SK-N-SH (cell line): ENCODE data around the gene RBMS3. TPM values are rescaled to one million over a fixed set of nuclear protein-coding genes. Genes with fewer than 3 reads are reported as not detected.

ENCODE experiments used
- CTCF ChIA-PET: fragments of 300-600, 350-600 bp; formaldehyde crosslinking; extraction: SDS; loops from one replicate; lab custom pipeline; 2021; lab: Yijun Ruan, JAX
- POLR2A ChIA-PET: fragments of 350-600 bp; sonication (Branson Sonifier 250); formaldehyde crosslinking; extraction: SDS; loops from one replicate; lab custom pipeline; 2020; ENCODE audit warnings: antibody characterized with exemption, inconsistent platforms; lab: Yijun Ruan, JAX
- DNase-seq: peaks from one replicate; pipeline ENCODE4 v3.0.0; 2012
- H2AFZ ChIP-seq: fragments of 200-600 bp; sonication (generic); 2 replicates; pipeline ENCODE4 v1.8.1; 2016; ENCODE audit warnings: antibody characterized with exemption, mild to moderate bottlenecking, low read depth
- H3F3A ChIP-seq: fragments of 200-600 bp; sonication (generic); replicated peaks from 2 replicates; pipeline ENCODE3; 2016; ENCODE audit warnings: antibody characterized with exemption, mild to moderate bottlenecking; ENCODE audit not compliant: insufficient read depth
- H3K27ac ChIP-seq, 2 experiments: fragments of 200-500 bp in 1 of 2; fragments of 200-600 bp in 1 of 2; sonication (Bioruptor generic) in 1 of 2; sonication (generic), shearing (Covaris generic) in 1 of 2; 2 replicates each; pipeline versions ENCODE4 v1.5.1 to v1.6.1; 2014 to 2016; ENCODE audit warnings: low read depth in 2 of 2, inconsistent platforms in 1 of 2, low read length in 1 of 2, mild to moderate bottlenecking in 1 of 2, mixed read lengths in 1 of 2
- H3K27me3 ChIP-seq: fragments of 200-600 bp; sonication (generic), shearing (Covaris generic); 2 replicates; pipeline ENCODE4 v1.6.1; 2016; ENCODE audit warnings: mixed run types; ENCODE audit not compliant: insufficient read depth
- H3K36me3 ChIP-seq, 2 experiments: fragments of 200-500 bp in 1 of 2; fragments of 200-600 bp in 1 of 2; sonication (Bioruptor generic) in 1 of 2; sonication (generic) in 1 of 2; replicated peaks in 1 of 2; 2 replicates each; pipeline versions ENCODE3 to v1.5.1; 2014 to 2016; ENCODE audit warnings: low read length in 1 of 2, mild to moderate bottlenecking in 1 of 2; ENCODE audit not compliant: insufficient read depth in 2 of 2, control insufficient read depth in 1 of 2
- H3K4me1 ChIP-seq, 2 experiments: fragments of 200-500 bp in 1 of 2; fragments of 200-600 bp in 1 of 2; sonication (Bioruptor generic) in 1 of 2; sonication (generic), shearing (Covaris generic) in 1 of 2; 2 replicates each; pipeline versions ENCODE4 v1.5.1 to v1.6.1; 2014 to 2016; ENCODE audit warnings: low read depth in 1 of 2, low read length in 1 of 2, mixed run types in 1 of 2; ENCODE audit not compliant: insufficient read depth in 2 of 2, control insufficient read depth in 1 of 2
- H3K4me2 ChIP-seq: fragments of 200-600 bp; sonication (generic), shearing (Covaris generic); 2 replicates; pipeline ENCODE4 v1.6.1; 2017; ENCODE audit warnings: mixed run types
- H3K4me3 ChIP-seq, 2 experiments: fragments of 200-500 bp in 1 of 2; fragments of 200-600 bp in 1 of 2; sonication (Bioruptor generic) in 1 of 2; sonication (generic), shearing (Covaris generic) in 1 of 2; 2 replicates each; pipeline versions ENCODE4 v1.5.1 to v1.8.1; 2014 to 2016; ENCODE audit warnings: low read depth in 2 of 2, inconsistent platforms in 1 of 2, low read length in 1 of 2, mild to moderate bottlenecking in 1 of 2, mixed read lengths in 1 of 2, moderate library complexity in 1 of 2
- H3K79me2 ChIP-seq: fragments of 200-600 bp; sonication (generic); 2 replicates; pipeline ENCODE4 v1.8.1; 2017; ENCODE audit warnings: mild to moderate bottlenecking; ENCODE audit not compliant: insufficient read depth
- H3K9ac ChIP-seq: fragments of 200-600 bp; sonication (generic); 2 replicates; pipeline ENCODE4 v1.6.1; 2017; ENCODE audit warnings: mixed run types
- H3K9me2 ChIP-seq: fragments of 200-600 bp; sonication (generic); 2 replicates; pipeline ENCODE4 v1.6.1; 2017; ENCODE audit warnings: mixed run types
- H3K9me3 ChIP-seq: fragments of 200-600 bp; sonication (generic); 2 replicates; pipeline ENCODE4 v1.6.1; 2017; ENCODE audit warnings: mixed run types, mild to moderate bottlenecking, moderate library complexity
- H4K20me1 ChIP-seq: fragments of 200-600 bp; sonication (generic); 2 replicates; pipeline ENCODE4 v1.6.1; 2017; ENCODE audit warnings: mild to moderate bottlenecking, mixed run types; ENCODE audit not compliant: insufficient read depth
- EP300 ChIP-seq, 2 experiments: IDR thresholded peaks; 2 replicates each; pipeline versions ENCODE4 v1.4.0 to v1.6.1; 2012; ENCODE audit warnings: borderline replicate concordance in 1 of 2, low read depth in 1 of 2, low read length in 1 of 2
- FOSL2 ChIP-seq: IDR thresholded peaks from 2 replicates; pipeline ENCODE4 v1.4.0; 2012; ENCODE audit warnings: low read depth, mild to moderate bottlenecking, moderate library complexity, borderline replicate concordance
- FOXJ3 ChIP-seq: sonication (generic); formaldehyde crosslinking; IDR thresholded peaks from 2 replicates; pipeline ENCODE4 v1.5.1; 2020; ENCODE audit warnings: mild to moderate bottlenecking, missing genetic modification reagents
- FOXM1 ChIP-seq: IDR thresholded peaks from 2 replicates; pipeline ENCODE4 v1.4.0; 2012; ENCODE audit warnings: low read depth, mild to moderate bottlenecking
- MAX ChIP-seq: IDR thresholded peaks from 2 replicates; pipeline ENCODE4 v1.4.0; 2012; ENCODE audit warnings: low read depth
- MEF2A ChIP-seq: IDR thresholded peaks from 2 replicates; pipeline ENCODE4 v1.4.0; 2012; ENCODE audit warnings: low read depth, borderline replicate concordance
- MXI1 ChIP-seq: IDR thresholded peaks from 2 replicates; pipeline ENCODE4 v1.6.1; 2012; ENCODE audit warnings: mild to moderate bottlenecking, low read depth, low read length, improper control_type of control experiment
- NFIC ChIP-seq: IDR thresholded peaks from 2 replicates; pipeline ENCODE4 v1.4.0; 2012; ENCODE audit warnings: borderline replicate concordance
- NRF1 ChIP-seq: IDR thresholded peaks from 2 replicates; pipeline ENCODE4 v1.6.1; 2012; ENCODE audit warnings: low read depth, mild to moderate bottlenecking, low read length
- RAD21 ChIP-seq: IDR thresholded peaks from 2 replicates; pipeline ENCODE4 v1.6.1; 2012; ENCODE audit warnings: mild to moderate bottlenecking, low read length
- RCOR1 ChIP-seq: fragments of 150-350 bp; IDR thresholded peaks from 2 replicates; pipeline ENCODE4 v1.6.1; 2017; ENCODE audit warnings: antibody characterized with exemption, low read length
- RFX5 ChIP-seq: IDR thresholded peaks from 2 replicates; pipeline ENCODE4 v1.6.1; 2012; ENCODE audit warnings: mild to moderate bottlenecking, improper control_type of control experiment, low read length
- RXRA ChIP-seq: IDR thresholded peaks from 2 replicates; pipeline ENCODE4 v1.4.0; 2012; ENCODE audit warnings: low read depth, mild to moderate bottlenecking, borderline replicate concordance
- SMC3 ChIP-seq: IDR thresholded peaks from 2 replicates; pipeline ENCODE4 v1.6.1; 2012; ENCODE audit warnings: low read depth, low read length, improper control_type of control experiment
- TAF1 ChIP-seq: IDR thresholded peaks from 2 replicates; pipeline ENCODE4 v1.6.1; 2012; ENCODE audit warnings: low read depth, mild to moderate bottlenecking, low read length, moderate library complexity, borderline replicate concordance
- TCF12 ChIP-seq: IDR thresholded peaks from 2 replicates; pipeline ENCODE4 v1.4.0; 2012
- TEAD4 ChIP-seq: IDR thresholded peaks from 2 replicates; pipeline ENCODE4 v1.4.0; 2012; ENCODE audit warnings: mild to moderate bottlenecking, borderline replicate concordance; ENCODE audit not compliant: insufficient read depth
- USF1 ChIP-seq: IDR thresholded peaks from 2 replicates; pipeline ENCODE4 v1.4.0; 2012; ENCODE audit warnings: low read depth, borderline replicate concordance
- ZBTB33 ChIP-seq: IDR thresholded peaks from 2 replicates; pipeline ENCODE4 v1.4.0; 2012; ENCODE audit warnings: low read depth, borderline replicate concordance
- WGBS: methylation state at CpG from one replicate; pipeline ENCODE4 v1.1.6; 2017; ENCODE audit warnings: low lambda C conversion rate; 5-methylcytosine and 5-hydroxymethylcytosine counted together
- polyA plus RNA-seq, 3 experiments: library from polyadenylated mRNA; depleted of rRNA; stranded (reverse); fragments of >200 nt; gene quantifications; 2 replicates each; pipeline ENCODE4 v1.2.3, GENCODE V29; 2012
- TF ChIP-seq, protein P1 (sequence below): fragments of 150-350 bp; IDR thresholded peaks from 2 replicates; pipeline ENCODE4 v1.6.1; 2016; ENCODE audit warnings: mild to moderate bottlenecking, low read depth, low read length
- TF ChIP-seq, protein P2 (sequence below): fragments of 200-600 bp; sonication (generic); IDR thresholded peaks from 2 replicates; pipeline ENCODE4 v1.6.1; 2017; ENCODE audit warnings: antibody characterized with exemption, mild to moderate bottlenecking, moderate library complexity

RBMS3 gene
- polyA plus RNA-seq, 1 of the 3 experiments (the other 2 are of a cell fraction), result 8.2 TPM

DNA sequence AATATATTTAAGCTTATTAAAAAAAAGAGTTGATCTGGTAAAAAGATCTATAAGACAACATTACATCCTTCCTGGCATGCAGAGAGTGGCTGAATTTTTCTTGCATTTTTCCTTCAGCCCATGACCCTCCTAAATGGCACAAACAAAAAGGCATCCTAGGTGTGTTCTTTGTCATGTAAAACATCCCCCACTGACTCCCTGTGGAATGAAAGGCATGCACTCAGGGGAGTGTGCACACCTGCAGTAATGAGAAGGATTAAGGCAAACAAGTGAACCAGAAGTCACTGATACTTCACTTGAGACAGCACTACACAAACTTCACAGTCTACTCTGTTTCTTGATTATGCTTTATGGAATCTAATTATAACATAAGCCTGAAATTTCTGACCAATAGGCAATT, 195.0 kb downstream of the RBMS3 start:
- Histone ChIP-seq H3K36me3 (peaks cover 7 to 10% of the 10 kb centered on the region in 2 experiments), H3K9me2 (no peaks in the 10 kb centered on the region), H3K9me3 (no peaks in the 10 kb centered on the region), H3K27me3 (no peaks in the 10 kb centered on the region), H3K79me2 (peaks cover 58% of the 10 kb centered on the region), H3K4me3 (no peak overlapping the region), H2AFZ (no peak overlapping the region), H3K4me2 (no peak overlapping the region), H3F3A (peaks cover 7% of the 10 kb centered on the region), H3K4me1 (peaks cover 0 to 10% of the 10 kb centered on the region in 2 experiments; a peak in 2 of 4 replicates), H3K9ac (no peak overlapping the region), H4K20me1 (no peaks in the 10 kb centered on the region), H3K27ac (peak overlapping the region in 1 of 2 experiments; percentile 53; a peak in 2 of 4 replicates)
- TF ChIP-seq FOSL2 (no peak), FOXM1 (no peak), MXI1 (no peak), MEF2A (no peak), TCF12 (no peak), ZBTB33 (no peak), USF1 (no peak), FOXJ3 (CRISPR knock-in tag) (no peak), NFIC (no peak), SMC3 (no peak), MAX (no peak), RXRA (no peak), TEAD4 (no peak)
- TF ChIP-seq, protein P1, sequence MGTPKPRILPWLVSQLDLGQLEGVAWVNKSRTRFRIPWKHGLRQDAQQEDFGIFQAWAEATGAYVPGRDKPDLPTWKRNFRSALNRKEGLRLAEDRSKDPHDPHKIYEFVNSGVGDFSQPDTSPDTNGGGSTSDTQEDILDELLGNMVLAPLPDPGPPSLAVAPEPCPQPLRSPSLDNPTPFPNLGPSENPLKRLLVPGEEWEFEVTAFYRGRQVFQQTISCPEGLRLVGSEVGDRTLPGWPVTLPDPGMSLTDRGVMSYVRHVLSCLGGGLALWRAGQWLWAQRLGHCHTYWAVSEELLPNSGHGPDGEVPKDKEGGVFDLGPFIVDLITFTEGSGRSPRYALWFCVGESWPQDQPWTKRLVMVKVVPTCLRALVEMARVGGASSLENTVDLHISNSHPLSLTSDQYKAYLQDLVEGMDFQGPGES, result no peak
- ChIA-PET CTCF (interaction anchor here (0.6 to 1.0 kb wide), 2 partner anchors 8 to 14 kb away, joined by 3 to 4 read pairs; no protein-coding TSS in a partner anchor), POLR2A (interaction anchor here (1.0 kb wide), 1 partner anchor 10 kb away, joined by 3 read pairs; no protein-coding TSS in a partner anchor)
- DNase-seq, result no peak

DNA sequence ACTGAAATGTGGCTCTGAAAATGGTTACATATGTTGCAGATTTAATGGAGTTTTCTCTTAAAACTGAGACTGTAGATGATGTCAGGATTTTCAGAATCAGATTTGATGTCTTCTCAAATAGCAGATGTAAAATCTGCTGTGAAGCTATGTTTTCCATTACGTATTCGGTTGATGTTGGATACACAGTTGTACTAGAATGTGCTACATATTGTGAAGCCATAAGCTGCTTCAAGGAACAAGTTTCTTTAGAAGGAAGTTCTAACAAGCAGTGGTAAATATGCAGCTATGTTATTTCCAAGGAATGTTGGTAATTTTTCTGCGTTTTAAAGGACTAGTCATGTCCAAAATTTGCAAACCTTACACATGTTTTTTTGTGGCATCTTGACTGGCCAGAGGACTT, 197.7 kb downstream of the RBMS3 start:
- Histone ChIP-seq H3K9me2 (no peaks in the 10 kb centered on the region), H3K36me3 (peaks cover 4 to 9% of the 10 kb centered on the region in 2 experiments), H3K4me1 (peaks cover 0 to 10% of the 10 kb centered on the region in 2 experiments; a peak in 2 of 4 replicates), H3K79me2 (peaks cover 39% of the 10 kb centered on the region; the same call in 1 of the 2 replicates), H3F3A (peaks cover 7% of the 10 kb centered on the region), H3K27ac (peak overlapping the region in 1 of 2 experiments; percentile 39; a peak in 2 of 4 replicates), H3K9ac (no peak overlapping the region), H3K9me3 (no peaks in the 10 kb centered on the region), H4K20me1 (no peaks in the 10 kb centered on the region), H2AFZ (no peak overlapping the region), H3K27me3 (no peaks in the 10 kb centered on the region), H3K4me2 (no peak overlapping the region), H3K4me3 (no peak overlapping the region)
- CTCF ChIA-PET, result interaction anchor here (1.0 kb wide), 1 partner anchor 534 kb away, joined by 3 read pairs; no protein-coding TSS in a partner anchor
- WGBS, result 97% methylated on average over 3 of the region's 3 CpGs
- POLR2A ChIA-PET, result no interaction called here
- no peak for DNase-seq
- TF ChIP-seq NRF1 (no peak), NFIC (no peak), RAD21 (no peak), SMC3 (no peak), RFX5 (no peak), USF1 (no peak), FOXM1 (no peak), FOSL2 (no peak), TAF1 (no peak), EP300 (IDR thresholded peaks at IDR 0.05; ENCODE audit: borderline replicate concordance in 1 of 2, low read depth in 1 of 2, low read length in 1 of 2) (no peak), RCOR1 (no peak)
- TF ChIP-seq, protein P2, sequence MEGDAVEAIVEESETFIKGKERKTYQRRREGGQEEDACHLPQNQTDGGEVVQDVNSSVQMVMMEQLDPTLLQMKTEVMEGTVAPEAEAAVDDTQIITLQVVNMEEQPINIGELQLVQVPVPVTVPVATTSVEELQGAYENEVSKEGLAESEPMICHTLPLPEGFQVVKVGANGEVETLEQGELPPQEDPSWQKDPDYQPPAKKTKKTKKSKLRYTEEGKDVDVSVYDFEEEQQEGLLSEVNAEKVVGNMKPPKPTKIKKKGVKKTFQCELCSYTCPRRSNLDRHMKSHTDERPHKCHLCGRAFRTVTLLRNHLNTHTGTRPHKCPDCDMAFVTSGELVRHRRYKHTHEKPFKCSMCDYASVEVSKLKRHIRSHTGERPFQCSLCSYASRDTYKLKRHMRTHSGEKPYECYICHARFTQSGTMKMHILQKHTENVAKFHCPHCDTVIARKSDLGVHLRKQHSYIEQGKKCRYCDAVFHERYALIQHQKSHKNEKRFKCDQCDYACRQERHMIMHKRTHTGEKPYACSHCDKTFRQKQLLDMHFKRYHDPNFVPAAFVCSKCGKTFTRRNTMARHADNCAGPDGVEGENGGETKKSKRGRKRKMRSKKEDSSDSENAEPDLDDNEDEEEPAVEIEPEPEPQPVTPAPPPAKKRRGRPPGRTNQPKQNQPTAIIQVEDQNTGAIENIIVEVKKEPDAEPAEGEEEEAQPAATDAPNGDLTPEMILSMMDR, result no peak
